Tibial nerve (tissue), 4 donors: ENCODE data around the gene MED15.

ENCODE experiments used
- EP300 ChIP-seq, 2 donors: sonication (generic); formaldehyde crosslinking; IDR thresholded peaks; one replicate each; pipeline ENCODE4 v1.6.1; 2017; ENCODE audit warnings: antibody characterized with exemption in 2 of 2, mild to moderate bottlenecking in 1 of 2
- TF ChIP-seq, protein P1 (sequence below), 5 experiments: fragments of 200-600 bp in 3 of 5; fragments of 450-650 bp in 2 of 5; sonication (generic) in 3 of 5; IDR thresholded peaks; one replicate each; pipeline ENCODE4 v1.5.1; 2016 to 2019; ENCODE audit warnings: antibody characterized with exemption in 5 of 5, mild to moderate bottlenecking in 3 of 5, moderate library complexity in 2 of 5

DNA sequence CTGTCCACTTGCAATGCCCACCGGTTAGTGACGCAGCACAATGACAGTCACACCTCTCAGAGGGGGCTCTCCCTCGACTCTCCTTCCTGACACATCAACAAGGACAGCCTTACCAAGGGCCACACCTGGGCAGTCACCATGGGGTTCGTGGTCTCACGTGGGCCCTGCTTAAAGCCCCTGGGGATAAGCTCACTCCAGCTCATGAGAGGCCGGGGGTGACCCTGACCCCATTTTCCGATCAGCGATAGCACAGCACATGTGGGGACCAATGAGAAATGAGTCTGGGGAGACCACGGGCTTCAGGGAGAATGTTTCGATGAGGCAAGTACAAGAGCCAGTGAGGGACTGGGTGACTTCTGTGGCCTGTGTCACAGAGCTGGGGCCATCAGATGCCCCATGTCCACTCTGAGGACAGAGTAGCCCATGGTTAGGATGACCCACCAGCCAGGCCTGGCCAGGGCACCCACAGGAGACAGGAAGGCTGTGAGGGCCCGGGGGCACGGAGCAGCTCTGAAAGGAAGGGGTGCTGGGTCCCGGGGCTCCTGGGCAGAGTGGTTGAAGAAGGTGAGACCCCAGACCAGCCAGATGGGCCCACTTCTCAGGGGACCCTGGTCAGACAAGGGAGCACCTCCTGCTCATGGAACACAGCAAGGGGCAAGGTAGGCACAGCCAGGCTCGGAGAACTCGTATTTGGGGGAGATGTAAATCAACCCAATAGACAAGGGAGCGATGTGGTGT, 128.8 kb downstream of the MED15 start:
- TF ChIP-seq, protein P1, sequence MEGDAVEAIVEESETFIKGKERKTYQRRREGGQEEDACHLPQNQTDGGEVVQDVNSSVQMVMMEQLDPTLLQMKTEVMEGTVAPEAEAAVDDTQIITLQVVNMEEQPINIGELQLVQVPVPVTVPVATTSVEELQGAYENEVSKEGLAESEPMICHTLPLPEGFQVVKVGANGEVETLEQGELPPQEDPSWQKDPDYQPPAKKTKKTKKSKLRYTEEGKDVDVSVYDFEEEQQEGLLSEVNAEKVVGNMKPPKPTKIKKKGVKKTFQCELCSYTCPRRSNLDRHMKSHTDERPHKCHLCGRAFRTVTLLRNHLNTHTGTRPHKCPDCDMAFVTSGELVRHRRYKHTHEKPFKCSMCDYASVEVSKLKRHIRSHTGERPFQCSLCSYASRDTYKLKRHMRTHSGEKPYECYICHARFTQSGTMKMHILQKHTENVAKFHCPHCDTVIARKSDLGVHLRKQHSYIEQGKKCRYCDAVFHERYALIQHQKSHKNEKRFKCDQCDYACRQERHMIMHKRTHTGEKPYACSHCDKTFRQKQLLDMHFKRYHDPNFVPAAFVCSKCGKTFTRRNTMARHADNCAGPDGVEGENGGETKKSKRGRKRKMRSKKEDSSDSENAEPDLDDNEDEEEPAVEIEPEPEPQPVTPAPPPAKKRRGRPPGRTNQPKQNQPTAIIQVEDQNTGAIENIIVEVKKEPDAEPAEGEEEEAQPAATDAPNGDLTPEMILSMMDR (IDR thresholded peaks at IDR 0.05): no peak
- TF ChIP-seq EP300 (IDR thresholded peaks at IDR 0.05): no peak
